HepG2 (cell line): Measurements from ENCODE around the gene HJURP.

Experiments
- AKNA ChIP-seq: sonication (generic); formaldehyde crosslinking; IDR thresholded peaks from 2 replicates; pipeline ENCODE4 v1.4.0; 2020; ENCODE audit warnings: missing genetic modification reagents, borderline replicate concordance
- ATF7 ChIP-seq, 2 experiments: fragments of 450-650 bp in 1 of 2; sonication (generic) in 1 of 2; formaldehyde crosslinking in 1 of 2; IDR thresholded peaks; 2 replicates each; pipeline versions ENCODE4 v1.4.0 to v1.6.1; 2016 to 2020; ENCODE audit warnings: antibody characterized with exemption in 1 of 2, mild to moderate bottlenecking in 1 of 2, missing genetic modification reagents in 1 of 2
- CTCF ChIP-seq: sonication (generic); formaldehyde crosslinking; IDR thresholded peaks from 2 replicates; pipeline ENCODE4 v1.5.0; 2020; ENCODE audit warnings: mild to moderate bottlenecking, missing genetic modification reagents, moderate library complexity
- NR1H2 ChIP-seq: sonication (generic); formaldehyde crosslinking; IDR thresholded peaks from 2 replicates; pipeline ENCODE4 v1.8.1; 2022; ENCODE audit warnings: low read depth, missing genetic modification reagents, borderline replicate concordance
- RAD21 ChIP-seq: fragments of 450-650 bp; formaldehyde crosslinking; IDR thresholded peaks from 2 replicates; pipeline ENCODE4 v1.5.0; 2020; ENCODE audit warnings: mild to moderate bottlenecking
- SMAD3 ChIP-seq: sonication (generic); formaldehyde crosslinking; IDR thresholded peaks from 2 replicates; pipeline ENCODE4 v1.4.0; 2020; ENCODE audit warnings: missing genetic modification reagents
- TCF12 ChIP-seq, 2 experiments: fragments of 450-650 bp in 1 of 2; sonication (generic) in 1 of 2; formaldehyde crosslinking in 1 of 2; IDR thresholded peaks; 2 replicates each; pipeline versions ENCODE4 v1.6.1 to v1.8.0; 2017 to 2022; ENCODE audit warnings: antibody characterized with exemption in 1 of 2, mild to moderate bottlenecking in 1 of 2, missing genetic modification reagents in 1 of 2, moderate library complexity in 1 of 2
- ZBTB1 ChIP-seq: sonication (generic); formaldehyde crosslinking; IDR thresholded peaks from 2 replicates; pipeline ENCODE4 v1.4.0; 2020; ENCODE audit warnings: missing genetic modification reagents, borderline replicate concordance
- ZNF138 ChIP-seq: sonication (generic); formaldehyde crosslinking; IDR thresholded peaks from 2 replicates; pipeline ENCODE4 v1.5.0; 2020; ENCODE audit warnings: mild to moderate bottlenecking, low read depth, missing genetic modification reagents
- ZNF792 ChIP-seq: IDR thresholded peaks from 2 replicates; pipeline ENCODE4 v1.6.1; 2016
- ZSCAN25 ChIP-seq: sonication (generic); formaldehyde crosslinking; IDR thresholded peaks from 2 replicates; pipeline ENCODE4 v1.8.0; 2022; ENCODE audit warnings: mild to moderate bottlenecking, missing genetic modification reagents

- no peak for TF ChIP-seq AKNA (CRISPR knock-in tag)
- TF ChIP-seq ZNF138 (CRISPR knock-in tag) = no peak
- TF ChIP-seq NR1H2 (CRISPR knock-in tag) = no peak
- no peak for TF ChIP-seq CTCF (CRISPR knock-in tag)
- TF ChIP-seq TCF12 (IDR thresholded peaks at IDR 0.05) = no peak
- TF ChIP-seq TCF12 (CRISPR knock-in tag; IDR thresholded peaks at IDR 0.05) = no peak
- no peak for TF ChIP-seq RAD21 (CRISPR knock-in tag)
- no peak for TF ChIP-seq SMAD3 (CRISPR knock-in tag)
- TF ChIP-seq ATF7 (IDR thresholded peaks at IDR 0.05) = no peak
- TF ChIP-seq ATF7 (CRISPR knock-in tag; IDR thresholded peaks at IDR 0.05) = no peak
- TF ChIP-seq ZSCAN25 (CRISPR knock-in tag) = no peak
- TF ChIP-seq ZBTB1 (CRISPR knock-in tag) = no peak
- no peak for TF ChIP-seq ZNF792
Measured at GRCh38 chr2:233789554-233789953, 64.8 kb downstream of the HJURP start.
